22Rv1 (cell line): Measurements from ENCODE around the gene SLC8A1.

ENCODE experiments used
- CTCF ChIP-seq: fragments of 450-650 bp; IDR thresholded peaks from 2 replicates; pipeline ENCODE4 v1.5.1; 2017; ENCODE audit warnings: mild to moderate bottlenecking
- ZFX ChIP-seq: fragments of 450-650 bp; IDR thresholded peaks from 2 replicates; pipeline ENCODE4 v1.6.1; 2017; ENCODE audit warnings: antibody characterized with exemption, borderline replicate concordance

GRCh38 chr2:40397765-40398164, 54.1 kb downstream of the SLC8A1 start:
- TF ChIP-seq CTCF (no peak), ZFX (no peak)
